ENCODE measurements around the gene NOL4L. TPM values are rescaled to one million over a fixed set of nuclear protein-coding genes. Genes with fewer than 3 reads are reported as not detected.

Gene NOL4L
- total and polyA plus RNA-seq, 8 donors, result 3.8 to 54.0 (median 15.0) TPM

DNA sequence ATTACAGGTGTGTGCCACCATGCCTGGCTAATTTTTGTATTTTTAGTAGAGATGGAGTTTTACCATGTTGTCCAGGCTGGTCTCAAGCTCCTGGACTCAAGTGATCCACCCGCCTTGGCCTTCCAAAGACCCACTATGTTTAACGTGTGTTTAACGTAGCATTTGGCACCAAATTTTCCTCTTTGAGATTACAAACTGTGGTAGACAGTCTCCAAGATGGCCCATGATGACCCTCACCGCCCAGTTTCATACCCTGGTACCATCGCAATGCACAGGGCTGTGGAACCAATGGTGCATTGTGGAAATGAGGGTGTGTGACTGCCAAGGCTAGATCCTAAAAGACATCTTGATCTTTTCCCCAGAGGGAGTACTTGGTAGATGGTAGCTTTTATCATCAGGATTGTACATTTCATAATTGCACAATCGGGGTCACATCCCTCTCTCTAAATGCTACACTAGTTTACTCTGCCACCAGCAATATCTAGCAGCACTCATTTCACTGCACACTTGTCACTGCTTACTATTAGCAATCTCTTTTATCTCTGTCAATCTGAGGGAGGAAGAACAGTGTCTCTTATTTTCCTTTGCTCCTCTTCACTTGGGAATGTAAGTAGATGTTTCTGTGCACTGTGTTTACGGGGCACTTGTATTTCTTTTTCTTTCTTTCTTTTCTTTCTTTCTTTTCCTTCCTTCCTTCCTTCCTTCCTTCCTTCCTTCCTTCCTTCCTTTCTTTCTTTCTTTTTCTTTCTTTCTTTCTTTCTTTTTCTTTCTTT lies 96.9 kb downstream of the NOL4L start:
- whole genome bisulfite sequencing, 5 donors, result 95 to 98% (median 97%) methylated on average over 7 of the region's 7 CpGs
- Histone ChIP-seq H3K4me3 (no peak overlapping the region), H3K4me1 (peaks cover 0 to 26% (median 20%) of the 10 kb centered on the region in 4 donors), H3K27ac (no peak overlapping the region), H3K9me3 (no peaks in the 10 kb centered on the region), H3K36me3 (no peaks in the 10 kb centered on the region), H3K27me3 (no peaks in the 10 kb centered on the region)
- TF ChIP-seq POLR2A (IDR thresholded peaks at IDR 0.05) (no peak), EP300 (IDR thresholded peaks at IDR 0.05) (no peak), POLR2AphosphoS5 (IDR thresholded peaks at IDR 0.05) (no peak)
- TF ChIP-seq, protein P1, sequence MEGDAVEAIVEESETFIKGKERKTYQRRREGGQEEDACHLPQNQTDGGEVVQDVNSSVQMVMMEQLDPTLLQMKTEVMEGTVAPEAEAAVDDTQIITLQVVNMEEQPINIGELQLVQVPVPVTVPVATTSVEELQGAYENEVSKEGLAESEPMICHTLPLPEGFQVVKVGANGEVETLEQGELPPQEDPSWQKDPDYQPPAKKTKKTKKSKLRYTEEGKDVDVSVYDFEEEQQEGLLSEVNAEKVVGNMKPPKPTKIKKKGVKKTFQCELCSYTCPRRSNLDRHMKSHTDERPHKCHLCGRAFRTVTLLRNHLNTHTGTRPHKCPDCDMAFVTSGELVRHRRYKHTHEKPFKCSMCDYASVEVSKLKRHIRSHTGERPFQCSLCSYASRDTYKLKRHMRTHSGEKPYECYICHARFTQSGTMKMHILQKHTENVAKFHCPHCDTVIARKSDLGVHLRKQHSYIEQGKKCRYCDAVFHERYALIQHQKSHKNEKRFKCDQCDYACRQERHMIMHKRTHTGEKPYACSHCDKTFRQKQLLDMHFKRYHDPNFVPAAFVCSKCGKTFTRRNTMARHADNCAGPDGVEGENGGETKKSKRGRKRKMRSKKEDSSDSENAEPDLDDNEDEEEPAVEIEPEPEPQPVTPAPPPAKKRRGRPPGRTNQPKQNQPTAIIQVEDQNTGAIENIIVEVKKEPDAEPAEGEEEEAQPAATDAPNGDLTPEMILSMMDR (IDR thresholded peaks at IDR 0.05), result no peak
- DNase-seq, result no peak
- intact Hi-C loops (cut with DNase I; ENCODE audit: low total_unique reads), result loop anchor here (10.0 kb wide), 1 partner anchor 153 kb away; no protein-coding TSS in a partner anchor

DNA sequence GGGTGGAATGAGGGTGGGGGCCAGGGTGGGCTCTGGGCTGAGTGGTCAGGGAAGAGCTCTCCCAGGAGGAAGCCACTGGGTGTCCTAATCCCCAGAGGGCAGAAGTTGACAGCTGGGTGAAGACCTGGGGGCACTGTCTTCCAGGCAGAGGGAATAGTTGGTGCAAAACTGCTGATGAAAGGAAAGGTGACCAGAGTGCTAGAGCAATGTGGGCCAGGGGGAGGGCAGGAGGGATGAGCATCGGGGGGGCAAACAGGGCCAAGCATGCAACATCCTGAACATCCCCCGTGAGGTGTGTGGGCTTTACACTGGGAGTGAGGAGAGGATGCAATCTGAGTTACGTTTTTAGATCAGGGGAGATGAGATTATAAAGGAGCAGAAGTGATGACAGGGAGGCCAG lies 97.8 kb downstream of the NOL4L start:
- no peak for TF ChIP-seq POLR2A (IDR thresholded peaks at IDR 0.05)
- TF ChIP-seq, protein P1 (IDR thresholded peaks at IDR 0.05), result no peak
- no peak for TF ChIP-seq POLR2AphosphoS5 (IDR thresholded peaks at IDR 0.05)
- TF ChIP-seq EP300 (IDR thresholded peaks at IDR 0.05), result no peak
- no peak for DNase-seq
- Histone ChIP-seq H3K27ac (no peak overlapping the region), H3K27me3 (no peaks in the 10 kb centered on the region), H3K4me3 (no peak overlapping the region), H3K36me3 (no peaks in the 10 kb centered on the region), H3K9me3 (no peaks in the 10 kb centered on the region), H3K4me1 (peaks cover 2 to 28% (median 25%) of the 10 kb centered on the region in 4 donors)
- 81 to 88% (median 83%) methylated on average over 3 of the region's 3 CpGs for WGBS, 5 donors
- intact Hi-C loops (cut with DNase I; ENCODE audit: low total_unique reads), result loop anchor here (10.0 kb wide), 1 partner anchor 153 kb away; no protein-coding TSS in a partner anchor

DNA sequence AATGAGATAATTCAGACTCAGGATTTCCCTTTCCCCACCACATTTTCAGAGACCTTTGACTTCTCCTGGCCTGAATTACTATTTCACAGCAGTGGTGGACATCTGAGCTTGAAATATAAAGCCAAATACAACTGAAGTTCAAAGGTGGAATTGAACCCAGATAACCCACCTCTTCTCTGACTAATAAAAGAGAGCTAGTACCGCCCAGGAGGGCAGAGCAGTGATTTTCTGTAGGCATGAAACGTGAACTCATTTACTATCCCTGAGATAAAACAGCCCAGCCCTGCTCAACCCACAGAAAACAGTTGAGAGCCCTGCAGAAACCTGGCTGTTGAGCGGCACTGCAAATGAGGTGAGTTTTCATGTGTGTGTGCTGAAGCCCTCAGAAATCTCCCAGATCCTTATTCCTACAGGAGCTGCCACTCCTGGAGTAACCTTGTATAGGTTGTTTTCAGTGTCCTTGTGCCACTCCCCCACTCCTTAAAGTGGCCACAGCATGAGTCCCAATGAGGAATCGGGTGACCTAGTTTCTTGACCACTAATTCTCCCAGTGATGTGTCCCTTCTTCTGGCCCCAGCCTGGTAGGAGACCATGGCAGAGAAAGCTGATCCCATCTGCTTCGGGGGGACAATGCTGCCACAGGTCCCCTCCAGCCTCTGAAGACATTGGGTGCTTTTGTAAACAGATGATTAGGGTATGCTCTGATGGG lies 99.2 kb downstream of the NOL4L start:
- H3K36me3 ChIP-seq, result no peaks in the 10 kb centered on the region
- H3K27ac ChIP-seq, result peak overlapping the region in 4 of 5 donors; percentile 5 to 93 (median 89)
- WGBS, 5 donors, result 42 to 63% (median 51%) methylated on average over 4 to 5 of the region's 5 CpGs
- no peaks in the 10 kb centered on the region for H3K9me3 ChIP-seq
- intact Hi-C loops (cut with DNase I; ENCODE audit: low total_unique reads), result loop anchor here (10.0 kb wide), 1 partner anchor 151 kb away; no protein-coding TSS in a partner anchor
- H3K4me3 ChIP-seq, result no peak overlapping the region
- H3K27me3 ChIP-seq, result no peaks in the 10 kb centered on the region
- no peak for TF ChIP-seq EP300 (IDR thresholded peaks at IDR 0.05)
- no peak for TF ChIP-seq POLR2A (IDR thresholded peaks at IDR 0.05)
- TF ChIP-seq, protein P1 (IDR thresholded peaks at IDR 0.05), result no peak
- no peak for TF ChIP-seq POLR2AphosphoS5 (IDR thresholded peaks at IDR 0.05)
- peak in 1 of 2 donors; percentile 50 for DNase-seq
- peaks cover 16 to 42% (median 40%) of the 10 kb centered on the region in 4 donors for H3K4me1 ChIP-seq

DNA sequence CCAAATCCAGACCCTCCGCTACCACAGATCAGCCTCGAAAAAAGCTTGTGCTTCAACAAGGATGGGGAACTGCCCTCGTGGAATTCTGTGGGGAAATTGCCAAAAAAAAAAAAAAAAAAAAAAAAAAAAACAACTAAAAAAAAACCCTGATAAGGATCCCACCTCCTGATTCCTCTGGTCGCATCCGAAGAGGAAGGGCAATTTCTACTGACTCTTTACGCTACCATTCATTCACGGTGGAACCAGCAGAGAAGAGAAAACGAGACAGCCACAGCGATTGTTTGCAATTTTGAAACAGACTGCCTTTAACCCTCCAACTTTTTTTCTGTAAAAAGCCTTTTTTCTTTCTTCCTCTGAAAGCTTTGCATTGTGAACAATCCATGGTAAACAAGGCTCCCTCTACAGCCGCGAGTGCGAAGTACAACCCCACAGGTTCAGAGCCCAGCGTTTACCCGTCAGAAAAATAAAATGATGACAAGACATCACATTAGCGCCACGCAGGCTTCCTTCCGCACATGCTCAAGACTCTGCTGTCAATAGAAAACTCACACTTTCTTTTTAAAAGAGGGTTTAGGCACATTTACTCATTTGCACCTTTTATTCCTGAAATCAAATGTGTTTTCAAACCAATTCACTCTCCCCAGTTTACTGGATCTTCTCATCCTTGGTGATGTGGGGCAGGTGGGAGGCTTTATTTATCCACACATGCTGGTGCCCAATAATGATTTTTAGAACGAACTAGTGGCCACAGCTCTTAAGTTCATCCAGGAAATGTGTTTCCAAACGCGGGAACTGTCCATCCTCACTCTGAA lies 100.0 kb downstream of the NOL4L start:
- H3K27me3 ChIP-seq, result no peaks in the 10 kb centered on the region
- H3K9me3 ChIP-seq, result no peaks in the 10 kb centered on the region
- peak overlapping the region; percentile 5 to 93 (median 88) for H3K27ac ChIP-seq
- peaks cover 24 to 50% (median 48%) of the 10 kb centered on the region in 4 donors for H3K4me1 ChIP-seq
- H3K4me3 ChIP-seq, result peak overlapping the region; percentile 70 to 92 (median 89)
- TF ChIP-seq POLR2AphosphoS5 (IDR thresholded peaks at IDR 0.05), result peak in 1 of 3 donors; percentile 24
- no peak for TF ChIP-seq EP300 (IDR thresholded peaks at IDR 0.05)
- no peak for TF ChIP-seq POLR2A (IDR thresholded peaks at IDR 0.05)
- TF ChIP-seq, protein P1 (IDR thresholded peaks at IDR 0.05), result peak in 5 of 7 experiments; percentile 64 to 87 (median 81)
- DNase-seq, result peak; percentile 76 to 93
- H3K36me3 ChIP-seq, result no peaks in the 10 kb centered on the region
- intact Hi-C loops (cut with DNase I; ENCODE audit: low total_unique reads), result loop anchor here (10.0 kb wide), 1 partner anchor 150 kb away; no protein-coding TSS in a partner anchor
- 2 to 4% (median 2%) methylated on average over 19 to 20 of the region's 20 CpGs for WGBS, 5 donors
